GM19395 (cell line): ENCODE results near the gene SEC14L1.
A peak's percentile ranks its signal among the peaks of the same experiment; 100 is the strongest.

Experiments
- ATAC-seq: cut with Tn5 transposase; IDR thresholded peaks from one replicate; pipeline ENCODE4 v1.9.1; 2021; ENCODE audit warnings: mild to moderate bottlenecking, moderate library complexity; ENCODE audit not compliant: unreplicated experiment

The SEC14L1 gene

GRCh38 chr17:77211681-77212080 is 70.9 kb downstream of the SEC14L1 start:
- ATAC-seq: no peak

- peak; percentile 85 for ATAC-seq
Measured at GRCh38 chr17:77212081-77212832, 71.5 kb downstream of the SEC14L1 start.

GRCh38 chr17:77212833-77213777 is 72.3 kb downstream of the SEC14L1 start:
- ATAC-seq: peak; percentile 23

- ATAC-seq: no peak
Measured at GRCh38 chr17:77213778-77214132, 73.0 kb downstream of the SEC14L1 start.

- ATAC-seq: no peak
Measured at GRCh38 chr17:77214328-77214727, 73.6 kb downstream of the SEC14L1 start.

- ATAC-seq: no peak
Measured at GRCh38 chr17:77214743-77215142, 74.0 kb downstream of the SEC14L1 start.

- no peak for ATAC-seq
Measured at GRCh38 chr17:77215281-77215680, 74.5 kb downstream of the SEC14L1 start.

GRCh38 chr17:77216486-77216885 is 75.7 kb downstream of the SEC14L1 start:
- no peak for ATAC-seq

GRCh38 chr17:77217123-77217522 is 76.4 kb downstream of the SEC14L1 start:
- no peak for ATAC-seq

- ATAC-seq: no peak
Measured at GRCh38 chr17:77217566-77217965, 76.8 kb downstream of the SEC14L1 start.

GRCh38 chr17:77218902-77219301 is 78.1 kb downstream of the SEC14L1 start:
- no peak for ATAC-seq

- ATAC-seq: no peak
Measured at GRCh38 chr17:77222356-77222755, 81.6 kb downstream of the SEC14L1 start.

GRCh38 chr17:77223642-77224420 is 83.1 kb downstream of the SEC14L1 start:
- no peak for ATAC-seq

- no peak for ATAC-seq
Measured at GRCh38 chr17:77225265-77225664, 84.5 kb downstream of the SEC14L1 start.

- no peak for ATAC-seq
Measured at GRCh38 chr17:77227461-77228240, 86.9 kb downstream of the SEC14L1 start.

- no peak for ATAC-seq
Measured at GRCh38 chr17:77228241-77228752, 87.5 kb downstream of the SEC14L1 start.

GRCh38 chr17:77228816-77229215 is 88.0 kb downstream of the SEC14L1 start:
- no peak for ATAC-seq

GRCh38 chr17:77229786-77230435 is 89.1 kb downstream of the SEC14L1 start:
- no peak for ATAC-seq

GRCh38 chr17:77230436-77230830 is 89.7 kb downstream of the SEC14L1 start:
- no peak for ATAC-seq
